ELR (cell line): ENCODE results near the gene CLASRP.

ENCODE experiments used
- DNase-seq: peaks from one replicate; pipeline ENCODE4 v3.0.0-alpha.2; 2015; ENCODE audit warnings: low read depth

CLASRP gene

DNA sequence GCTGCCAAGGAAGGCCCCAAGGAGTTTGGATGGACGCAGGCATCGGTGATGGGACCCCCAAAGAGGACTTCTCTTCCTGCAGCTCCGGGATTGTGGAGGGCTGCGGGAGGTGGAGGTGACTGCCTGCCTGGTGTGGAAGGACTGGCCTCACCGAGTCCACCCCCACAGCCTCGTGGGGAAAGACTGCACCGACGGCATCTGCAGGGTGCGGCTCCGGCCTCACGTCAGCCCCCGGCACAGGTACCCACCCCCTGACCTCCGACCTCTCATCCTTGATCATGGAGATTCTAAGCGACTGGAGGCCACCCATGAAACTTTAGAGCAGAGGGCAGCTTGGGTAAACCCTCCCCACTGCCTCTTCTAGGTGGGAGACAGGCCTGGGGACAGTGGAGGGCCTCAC lies 16.9 kb upstream of the CLASRP start:
- no peak for DNase-seq

DNA sequence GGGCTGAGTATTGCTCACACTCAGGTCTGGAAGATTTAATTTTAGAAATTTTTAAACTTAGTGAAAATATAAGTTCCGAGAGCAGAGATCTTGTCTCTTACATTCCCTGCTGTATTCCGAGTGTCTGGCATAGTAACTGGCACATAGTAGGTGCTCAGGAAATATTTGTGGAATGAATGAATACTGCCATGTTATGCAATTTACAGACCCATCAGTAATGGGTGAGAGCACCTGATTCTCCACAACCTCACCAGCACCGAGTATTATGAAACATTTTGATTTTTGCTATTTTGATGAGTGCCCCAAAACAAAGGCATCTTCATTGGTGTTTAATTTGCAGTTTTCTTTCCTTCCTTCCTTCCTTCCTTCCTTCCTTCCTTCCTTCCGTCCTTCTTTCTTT lies 15.8 kb upstream of the CLASRP start:
- no peak for DNase-seq

DNA sequence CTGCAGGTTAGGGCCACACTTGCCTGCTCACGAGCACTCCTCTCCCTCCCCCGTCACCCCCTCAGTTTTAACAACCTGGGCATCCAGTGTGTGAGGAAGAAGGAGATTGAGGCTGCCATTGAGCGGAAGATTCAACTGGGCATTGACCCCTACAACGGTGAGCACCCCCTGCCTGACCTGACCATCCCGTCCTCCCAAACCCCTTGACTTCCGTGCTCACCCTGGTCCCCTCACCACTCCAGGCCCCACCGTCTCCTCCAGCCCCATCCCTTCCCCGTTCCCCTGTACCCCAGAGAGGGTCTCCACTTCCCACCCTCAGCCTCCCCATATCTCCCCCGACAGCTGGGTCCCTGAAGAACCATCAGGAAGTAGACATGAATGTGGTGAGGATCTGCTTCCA lies 13.6 kb upstream of the CLASRP start:
- DNase-seq = no peak

DNA sequence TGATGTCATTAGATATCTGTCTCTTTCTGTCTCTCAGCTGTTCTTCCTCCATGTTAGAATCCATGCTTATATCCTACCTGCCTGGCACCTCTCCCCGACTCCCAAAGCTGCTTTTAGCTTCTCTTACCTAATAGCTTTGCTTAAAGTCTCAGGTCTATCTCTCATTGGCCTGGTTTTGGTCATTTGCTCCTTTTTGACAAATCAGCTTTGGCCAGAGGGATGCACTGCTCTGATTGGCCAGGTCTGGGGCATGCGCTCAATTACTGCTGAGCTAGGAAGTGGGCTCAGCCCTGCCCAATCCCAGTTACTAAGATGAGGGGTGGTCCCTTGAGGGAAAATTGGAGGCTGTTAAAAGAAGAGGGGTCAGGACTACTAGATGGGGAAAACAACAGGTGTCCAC lies 11.5 kb upstream of the CLASRP start:
- no peak for DNase-seq

DNA sequence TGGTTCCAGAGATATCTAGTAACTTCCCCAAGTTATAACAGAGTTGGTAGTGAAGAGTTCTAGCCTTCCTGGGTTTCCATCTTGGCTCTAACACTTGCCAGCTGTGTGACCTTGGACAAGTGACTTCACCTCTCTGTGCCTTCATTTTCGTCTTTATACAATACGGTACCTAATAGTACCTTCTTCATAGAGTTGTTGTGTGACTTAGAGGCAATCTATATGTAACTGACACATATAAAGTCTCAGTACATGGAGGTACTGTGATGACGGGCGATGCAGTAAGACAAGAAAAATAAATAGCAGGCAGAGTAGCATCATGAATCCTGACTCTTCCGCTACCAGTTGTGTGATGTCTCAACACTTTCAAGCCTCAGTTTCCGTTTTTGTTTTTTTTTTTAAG lies 8.0 kb upstream of the CLASRP start:
- no peak for DNase-seq

DNA sequence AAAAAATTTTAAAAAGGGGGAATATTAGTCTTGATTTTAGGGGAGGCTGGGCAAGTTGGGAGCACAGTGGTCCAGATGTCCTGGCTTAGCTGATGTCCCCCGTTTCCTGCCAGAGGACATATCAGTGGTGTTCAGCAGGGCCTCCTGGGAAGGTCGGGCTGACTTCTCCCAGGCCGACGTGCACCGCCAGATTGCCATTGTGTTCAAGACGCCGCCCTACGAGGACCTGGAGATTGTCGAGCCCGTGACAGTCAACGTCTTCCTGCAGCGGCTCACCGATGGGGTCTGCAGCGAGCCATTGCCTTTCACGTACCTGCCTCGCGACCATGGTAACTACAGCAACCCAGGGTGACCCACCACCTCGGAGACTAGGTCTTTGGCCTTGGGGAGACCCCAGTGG lies 6.4 kb upstream of the CLASRP start:
- no peak for DNase-seq

DNA sequence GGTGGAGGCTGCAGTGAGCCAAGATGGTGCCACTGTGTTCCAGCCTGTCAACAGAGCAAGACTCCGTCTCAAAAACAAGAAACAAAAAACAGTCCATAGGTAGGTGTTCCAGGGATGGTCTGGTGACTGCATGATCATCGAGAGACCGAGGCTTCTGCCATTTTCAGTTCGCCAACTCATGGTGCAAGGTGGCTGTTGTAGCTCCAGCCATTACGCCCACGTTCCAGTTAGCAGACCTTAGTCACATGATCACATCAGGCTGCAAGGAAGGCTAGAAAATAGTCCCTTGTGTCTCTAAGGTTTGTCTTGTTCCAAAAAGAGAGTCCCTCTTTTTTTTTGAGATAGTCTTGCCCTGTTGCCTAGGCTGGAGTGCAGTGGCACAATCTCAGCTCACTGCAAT lies 3.1 kb upstream of the CLASRP start:
- DNase-seq = no peak

DNA sequence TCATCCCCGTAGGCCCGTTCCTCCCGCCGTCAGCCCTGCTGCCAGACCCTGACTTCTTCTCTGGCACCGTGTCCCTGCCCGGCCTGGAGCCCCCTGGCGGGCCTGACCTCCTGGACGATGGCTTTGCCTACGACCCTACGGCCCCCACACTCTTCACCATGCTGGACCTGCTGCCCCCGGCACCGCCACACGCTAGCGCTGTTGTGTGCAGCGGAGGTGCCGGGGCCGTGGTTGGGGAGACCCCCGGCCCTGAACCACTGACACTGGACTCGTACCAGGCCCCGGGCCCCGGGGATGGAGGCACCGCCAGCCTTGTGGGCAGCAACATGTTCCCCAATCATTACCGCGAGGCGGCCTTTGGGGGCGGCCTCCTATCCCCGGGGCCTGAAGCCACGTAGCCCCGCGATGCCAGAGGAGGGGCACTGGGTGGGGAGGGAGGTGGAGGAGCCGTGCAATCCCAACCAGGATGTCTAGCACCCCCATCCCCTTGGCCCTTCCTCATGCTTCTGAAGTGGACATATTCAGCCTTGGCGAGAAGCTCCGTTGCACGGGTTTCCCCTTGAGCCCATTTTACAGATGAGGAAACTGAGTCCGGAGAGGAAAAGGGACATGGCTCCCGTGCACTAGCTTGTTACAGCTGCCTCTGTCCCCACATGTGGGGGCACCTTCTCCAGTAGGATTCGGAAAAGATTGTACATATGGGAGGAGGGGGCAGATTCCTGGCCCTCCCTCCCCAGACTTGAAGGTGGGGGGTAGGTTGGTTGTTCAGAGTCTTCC lies 1.3 kb upstream of the CLASRP start:
- no peak for DNase-seq

DNA sequence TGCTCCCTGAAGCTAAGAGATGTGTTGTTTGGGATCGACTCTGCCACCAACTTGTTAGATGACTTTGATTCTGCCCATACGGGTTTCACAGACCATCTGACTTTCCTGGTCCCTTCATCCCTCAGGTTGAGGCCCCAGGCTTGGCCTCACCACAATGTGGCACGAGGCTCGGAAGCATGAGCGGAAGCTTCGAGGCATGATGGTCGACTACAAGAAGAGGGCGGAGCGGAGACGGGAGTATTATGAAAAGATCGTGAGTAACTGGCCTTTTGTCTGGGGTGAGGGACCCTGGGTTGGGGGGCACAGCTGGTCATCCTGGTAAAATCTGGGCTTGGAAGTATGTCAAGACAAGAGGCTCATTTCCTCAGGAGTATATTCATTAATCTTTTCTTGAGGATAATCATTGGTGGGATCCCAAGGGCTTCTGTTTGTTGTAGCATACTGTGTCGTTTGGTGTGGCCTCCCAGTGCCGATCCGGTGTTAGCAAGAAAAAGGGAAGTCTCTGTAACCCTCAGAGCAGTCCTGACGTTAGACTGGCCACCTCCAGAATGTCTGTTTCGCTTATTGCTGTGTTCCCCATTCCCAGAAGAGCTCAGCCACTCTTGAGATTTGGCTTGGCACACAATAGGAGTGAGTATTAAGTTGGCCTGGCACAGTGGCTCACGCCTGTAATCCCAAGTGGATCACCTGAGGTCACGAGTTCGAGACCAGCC lies 1.4 kb downstream of the CLASRP start:
- DNase-seq = no peak

DNA sequence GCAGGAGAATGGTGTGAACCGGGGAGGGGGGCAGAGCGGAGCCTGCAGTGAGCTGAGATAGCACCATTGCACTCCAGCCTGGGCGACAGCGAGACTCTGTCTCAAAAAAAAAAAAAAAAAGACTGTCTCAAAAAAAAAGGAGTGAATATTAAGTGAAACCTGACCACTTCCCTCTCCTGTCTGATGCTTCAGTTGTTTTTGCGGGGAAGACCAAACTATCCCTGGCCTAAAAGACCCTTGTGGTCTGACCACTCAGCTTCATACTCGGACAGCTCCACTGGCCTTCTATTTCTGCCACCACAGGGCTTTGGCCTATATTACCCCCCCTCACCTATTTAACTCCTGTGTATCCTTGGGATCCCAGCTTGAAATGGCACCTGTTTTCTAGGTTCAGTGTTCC lies 2.3 kb downstream of the CLASRP start:
- DNase-seq = no peak

DNA sequence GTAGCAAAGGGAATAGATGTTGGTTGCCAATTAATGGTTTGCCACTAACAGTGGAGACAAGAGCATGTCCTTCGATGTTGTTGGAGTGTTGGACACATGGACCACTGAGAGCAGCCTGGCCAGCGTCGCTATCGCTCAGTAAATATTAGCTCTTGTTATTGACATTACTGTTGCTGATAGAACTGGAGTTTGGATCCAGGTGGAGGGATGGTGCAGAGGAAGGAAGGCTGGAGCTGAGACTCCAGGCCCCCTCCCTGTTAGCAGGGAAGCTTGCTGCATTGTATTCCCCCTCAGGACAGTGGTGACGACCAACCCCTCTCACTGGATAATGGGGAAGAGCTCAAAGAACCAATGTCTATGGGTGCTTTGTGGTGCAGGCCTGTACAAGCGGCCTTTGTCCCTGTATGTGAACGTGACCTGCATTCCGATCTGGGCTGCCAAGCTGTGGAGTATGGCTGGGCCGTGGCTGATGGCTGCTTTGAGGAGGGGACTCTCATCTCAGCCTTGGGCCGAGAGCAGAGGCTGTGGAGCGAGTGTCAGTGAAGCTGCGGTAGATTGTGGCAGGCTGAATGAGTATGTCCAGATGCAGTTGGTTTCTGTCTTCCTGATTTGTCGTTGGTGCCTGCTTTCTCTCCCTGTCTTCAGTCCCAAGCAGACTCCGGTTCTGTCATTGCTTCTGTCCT lies 7.0 kb downstream of the CLASRP start:
- DNase-seq = no peak

DNA sequence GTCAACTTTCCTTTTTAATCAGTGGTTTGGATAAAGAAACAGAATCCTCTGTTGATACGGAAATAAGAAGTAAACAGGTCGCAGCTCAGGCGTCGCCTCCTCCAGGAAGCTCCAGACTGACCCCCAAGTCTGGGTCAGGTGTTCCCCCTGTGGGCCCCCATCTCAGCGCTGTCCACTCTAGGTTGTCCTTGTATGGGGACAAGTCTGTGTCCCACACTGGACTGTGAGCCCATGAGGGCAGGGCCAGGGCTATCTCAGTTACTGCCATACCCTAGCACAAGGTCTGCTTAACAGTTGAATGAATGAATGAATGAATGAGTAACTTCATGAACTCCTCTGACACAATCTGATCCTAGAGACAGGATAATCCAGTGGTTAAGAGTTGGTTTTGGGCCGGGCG lies 7.5 kb downstream of the CLASRP start:
- no peak for DNase-seq

DNA sequence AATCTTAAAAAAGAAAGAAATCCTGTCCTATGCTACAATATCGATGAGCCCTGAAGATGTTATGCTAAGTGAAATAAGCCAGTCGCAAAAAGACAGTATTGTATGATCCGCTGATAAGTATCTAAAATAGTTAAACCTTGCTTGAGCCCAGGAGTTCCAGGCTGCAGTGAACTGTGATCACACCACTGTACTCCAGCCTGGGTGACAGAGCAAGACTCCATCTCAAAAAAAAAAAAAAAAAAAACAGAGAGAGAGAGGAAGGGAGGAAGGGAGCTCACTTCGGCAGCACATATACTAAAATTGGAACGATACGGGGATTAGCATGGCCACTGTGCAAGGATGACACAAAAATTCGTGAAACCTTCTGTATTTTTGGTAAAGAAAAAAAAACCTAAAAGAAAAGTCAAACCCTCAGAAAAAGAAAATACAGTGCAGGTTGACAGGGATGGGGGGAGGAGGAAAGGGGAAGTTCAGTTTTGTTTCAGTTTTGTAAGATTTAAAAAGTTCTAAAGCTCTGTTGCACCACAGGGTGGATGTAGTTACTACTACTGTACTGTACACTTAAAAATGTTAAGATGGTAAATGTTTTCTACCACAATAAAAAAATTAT lies 8.4 kb downstream of the CLASRP start:
- no peak for DNase-seq

DNA sequence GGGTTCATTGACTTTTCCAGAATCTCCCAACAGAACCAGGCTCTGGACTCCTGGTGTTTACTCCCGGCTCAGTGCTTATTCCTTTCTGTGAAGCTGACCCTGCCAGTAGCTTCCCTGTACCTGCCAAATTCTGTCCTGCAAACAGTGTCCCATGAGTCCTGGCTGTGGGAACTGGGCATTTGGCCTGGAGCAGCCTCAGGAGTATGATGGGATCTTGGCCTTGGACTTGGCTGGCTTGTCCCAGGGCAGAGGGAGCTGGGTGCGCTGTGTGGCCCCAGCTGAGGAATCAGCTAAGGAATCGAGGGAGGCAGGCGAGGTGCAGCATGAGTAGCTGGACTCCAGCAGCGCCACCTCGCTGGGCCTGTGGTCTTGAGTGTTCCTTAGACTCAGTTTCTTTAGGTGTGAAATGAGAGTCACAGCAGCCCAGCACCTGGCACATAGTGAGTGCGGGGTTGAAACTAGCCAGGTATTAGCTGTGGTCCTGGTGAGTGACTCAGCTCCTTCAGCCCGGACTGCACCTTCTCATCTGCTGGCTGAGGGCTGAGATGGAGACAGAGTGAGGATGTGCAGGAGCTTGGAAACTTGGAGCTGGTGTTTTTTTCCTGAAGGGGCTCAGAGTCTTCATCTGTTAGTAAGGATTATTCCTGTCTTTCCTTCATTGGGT lies 10.4 kb downstream of the CLASRP start:
- DNase-seq = no peak

DNA sequence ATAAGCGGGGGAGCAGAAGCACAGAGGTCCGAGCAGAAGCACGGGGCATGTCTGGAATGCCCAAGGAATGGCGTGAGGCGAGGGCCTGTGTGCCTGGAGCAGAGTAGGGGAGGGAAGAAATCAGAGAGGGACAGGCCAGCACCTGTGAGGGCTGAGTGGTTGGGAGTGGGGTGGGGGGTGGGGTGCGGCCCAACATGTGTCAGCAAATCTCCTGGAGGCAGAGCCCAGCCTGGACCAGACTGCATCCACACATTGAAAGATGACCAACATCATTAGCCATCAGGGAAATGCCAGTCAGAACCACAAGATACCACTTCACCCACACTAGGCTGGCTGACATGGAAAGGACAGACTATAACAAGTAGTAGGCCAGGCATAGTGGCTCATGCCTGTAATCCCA lies 11.2 kb downstream of the CLASRP start:
- no peak for DNase-seq

DNA sequence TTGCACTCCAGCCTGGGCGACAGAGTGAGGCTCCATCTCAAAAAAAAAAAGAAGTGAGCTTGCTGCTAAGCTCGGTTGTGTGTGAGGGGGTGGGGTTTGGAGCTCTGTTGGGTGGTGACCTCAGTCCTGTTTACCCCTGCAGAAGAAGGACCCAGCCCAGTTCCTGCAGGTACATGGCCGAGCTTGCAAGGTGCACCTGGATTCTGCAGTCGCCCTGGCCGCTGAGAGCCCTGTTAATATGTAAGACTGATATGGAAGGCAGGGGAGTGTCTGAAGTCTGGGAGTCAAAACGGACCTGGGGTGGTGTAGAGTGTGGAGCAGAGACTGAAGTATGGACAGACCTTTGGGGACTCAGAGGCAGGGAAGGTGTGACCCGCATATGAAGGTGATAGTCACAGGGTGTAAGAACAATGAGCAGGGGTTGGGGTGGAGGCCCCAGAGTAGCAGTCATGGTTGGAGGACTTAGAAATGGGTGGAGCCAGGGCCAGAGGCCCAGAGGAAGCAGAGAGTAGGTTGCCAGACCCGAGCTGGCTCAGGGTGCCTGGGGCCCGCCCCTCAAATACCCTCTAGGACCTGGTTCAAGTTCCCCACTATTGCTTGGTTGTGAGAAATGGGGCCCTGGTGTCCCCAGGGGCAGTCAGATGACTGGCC lies 13.2 kb downstream of the CLASRP start:
- DNase-seq = no peak

DNA sequence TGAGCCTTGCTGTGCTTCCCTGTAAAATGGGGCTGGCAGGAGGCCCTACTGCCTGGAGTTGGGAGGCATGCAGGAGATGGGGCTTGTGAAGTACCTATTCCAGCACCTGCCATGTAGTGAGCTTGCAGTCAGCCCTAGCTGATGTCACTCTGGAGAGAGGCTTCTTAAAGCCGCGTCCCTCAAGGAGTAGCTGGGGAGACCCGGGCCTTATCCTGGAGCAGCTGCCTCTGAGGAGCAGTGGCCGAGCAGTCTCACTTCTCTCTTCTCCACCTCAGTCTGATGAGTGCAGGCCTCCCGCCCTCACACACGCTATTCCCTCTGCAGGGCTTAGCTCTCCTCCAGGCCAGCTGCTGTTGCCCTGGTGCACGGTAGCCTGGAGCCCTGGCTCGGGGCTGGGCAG lies 18.0 kb downstream of the CLASRP start:
- no peak for DNase-seq

DNA sequence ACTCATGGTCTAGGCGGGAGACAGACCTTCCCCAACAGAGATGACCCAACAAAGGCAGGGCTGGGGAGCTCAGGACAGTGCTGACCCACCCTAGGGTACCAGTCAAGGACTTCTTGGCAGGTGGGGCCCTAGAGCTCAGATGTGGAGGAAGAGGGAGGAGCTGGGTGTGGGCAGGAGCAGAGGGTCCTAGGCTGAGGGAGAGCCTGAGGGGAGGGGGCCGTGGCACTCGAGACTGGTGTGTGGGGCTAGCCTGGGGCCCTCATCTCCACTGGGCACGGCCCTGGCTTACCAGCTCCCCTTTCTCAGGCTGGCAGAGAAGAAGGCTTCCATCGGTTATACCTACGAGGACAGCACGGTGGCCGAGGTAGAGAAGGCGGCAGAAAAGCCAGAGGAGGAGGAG lies 18.6 kb downstream of the CLASRP start:
- no peak for DNase-seq

DNA sequence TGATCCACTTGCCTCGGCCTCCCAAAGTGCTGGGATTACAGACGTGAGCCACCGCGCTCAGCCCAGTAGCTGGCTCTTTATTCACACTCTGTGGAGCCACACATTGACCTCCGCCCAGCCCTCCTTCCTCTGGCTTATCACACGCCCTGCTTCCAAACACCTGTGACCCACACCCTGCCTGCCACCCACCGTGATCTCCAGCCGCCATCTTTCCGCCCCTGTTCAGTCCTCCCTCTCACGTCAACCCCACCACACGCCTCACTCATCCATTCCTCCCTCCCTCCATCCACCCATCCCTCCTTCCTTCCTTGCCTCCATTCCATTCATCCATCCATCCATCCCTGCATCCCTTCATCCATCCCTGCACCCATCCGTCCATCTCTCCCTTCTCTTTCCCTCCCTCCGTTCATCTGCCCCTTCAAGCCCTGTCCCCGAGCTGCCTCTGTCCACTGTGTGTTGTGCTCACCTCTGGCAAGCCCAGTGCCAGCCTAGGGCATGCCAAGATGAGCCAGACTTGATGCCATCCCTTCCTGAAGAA lies 19.8 kb downstream of the CLASRP start:
- DNase-seq = no peak

DNA sequence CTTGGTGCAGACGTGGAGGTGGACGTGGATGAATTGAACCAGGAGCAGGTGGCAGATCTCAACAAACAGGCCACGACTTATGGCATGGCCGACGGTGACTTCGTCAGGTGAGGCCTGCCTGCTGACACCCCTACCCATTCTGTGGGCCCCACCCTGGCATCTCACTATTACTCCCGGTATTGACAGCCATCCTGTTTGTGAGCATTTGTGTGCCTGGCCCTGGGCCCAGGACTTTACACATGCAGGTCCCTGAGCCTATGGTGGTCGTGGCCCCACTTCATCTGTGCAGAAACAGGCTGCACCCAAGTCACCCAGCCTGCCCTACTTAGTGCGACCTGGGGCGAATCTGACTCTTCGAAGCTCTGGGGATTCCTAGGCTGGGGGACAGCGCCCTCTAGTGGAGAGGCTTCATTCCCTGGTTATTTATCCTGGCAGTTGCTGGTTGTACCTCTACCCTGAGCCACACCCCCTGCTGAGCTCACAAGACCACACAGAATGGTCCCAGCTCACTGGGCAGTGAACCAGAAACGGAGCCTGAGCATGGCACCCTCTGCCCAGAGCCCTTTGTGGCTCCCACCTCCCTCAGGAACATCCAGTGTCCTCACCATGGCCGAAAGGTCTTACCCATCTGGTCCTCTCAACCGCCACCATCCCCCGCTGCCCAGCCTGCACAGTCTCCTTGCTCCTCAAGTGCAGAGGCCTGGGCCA lies 20.6 kb downstream of the CLASRP start:
- DNase-seq = peak; percentile 84

DNA sequence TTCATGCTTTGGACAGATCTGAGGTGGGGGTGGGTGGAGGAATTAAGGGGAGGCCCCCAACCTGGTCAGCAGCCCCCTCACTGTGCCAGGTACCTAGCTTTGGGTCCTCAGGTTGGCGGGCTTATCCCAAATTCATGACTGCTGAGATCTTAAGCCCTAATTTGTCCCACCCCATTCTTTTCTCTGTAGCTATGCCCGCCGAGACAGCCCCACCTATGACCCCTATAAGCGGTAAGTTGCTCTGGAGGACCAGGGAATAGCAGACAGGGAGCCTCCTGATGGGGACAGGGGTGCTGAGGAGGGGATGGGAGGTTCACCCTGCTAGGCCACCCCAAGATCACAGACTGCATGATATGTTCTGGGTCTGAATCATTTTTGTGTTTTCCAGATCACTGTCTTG lies 23.1 kb downstream of the CLASRP start:
- DNase-seq = no peak
